HK-2 (cell line): ENCODE results near the gene KATNB1.
A peak's percentile ranks its signal among the peaks of the same experiment; 100 is the strongest.
"Not testable (repeated sequence)": the region's sequence is repeated elsewhere in the genome, so short reads cannot be mapped to it uniquely, and the experiment has no call there.

Source experiments
- DNase-seq: peaks from one replicate; pipeline ENCODE4 v3.0.0-alpha.2; 2018; ENCODE audit not compliant: unreplicated experiment

KATNB1 gene

GRCh38 chr16:57700781-57701551 is 34.6 kb upstream of the KATNB1 start:
- DNase-seq: no peak

- DNase-seq: no peak
These were observed 33.7 kb upstream of the KATNB1 start for GRCh38 chr16:57701759-57702371.

- DNase-seq: no peak
These were observed 32.1 kb upstream of the KATNB1 start for GRCh38 chr16:57703416-57704010.

- DNase-seq: no peak
These were observed 31.3 kb upstream of the KATNB1 start for GRCh38 chr16:57704011-57704904.

- DNase-seq: no peak
These were observed 30.4 kb upstream of the KATNB1 start for GRCh38 chr16:57704905-57705852.

- DNase-seq: no peak
These were observed 28.9 kb upstream of the KATNB1 start for GRCh38 chr16:57706717-57707116.

- no peak for DNase-seq
These were observed 28.2 kb upstream of the KATNB1 start for GRCh38 chr16:57707331-57707730.

- no peak for DNase-seq
These were observed 27.4 kb upstream of the KATNB1 start for GRCh38 chr16:57708168-57708567.

GRCh38 chr16:57709663-57710062 is 25.9 kb upstream of the KATNB1 start:
- no peak for DNase-seq

- no peak for DNase-seq
These were observed 24.2 kb upstream of the KATNB1 start for GRCh38 chr16:57711346-57711745.

GRCh38 chr16:57711993-57712392 is 23.6 kb upstream of the KATNB1 start:
- no peak for DNase-seq

GRCh38 chr16:57712569-57712968 is 23.0 kb upstream of the KATNB1 start:
- DNase-seq: not testable (repeated sequence)

GRCh38 chr16:57713596-57713995 is 22.0 kb upstream of the KATNB1 start:
- DNase-seq: no peak

- no peak for DNase-seq
These were observed 21.5 kb upstream of the KATNB1 start for GRCh38 chr16:57714047-57714446.

- peak; percentile 67 for DNase-seq
These were observed 15.4 kb upstream of the KATNB1 start for GRCh38 chr16:57720142-57720575.

- DNase-seq: no peak
These were observed 14.0 kb upstream of the KATNB1 start for GRCh38 chr16:57721356-57722209.

- DNase-seq: no peak
These were observed 13.4 kb upstream of the KATNB1 start for GRCh38 chr16:57722210-57722499.

- DNase-seq: no peak
These were observed 12.9 kb upstream of the KATNB1 start for GRCh38 chr16:57722651-57723050.

GRCh38 chr16:57723170-57723569 is 12.4 kb upstream of the KATNB1 start:
- DNase-seq: no peak

- DNase-seq: no peak
These were observed 11.0 kb upstream of the KATNB1 start for GRCh38 chr16:57724531-57724930.
